GM18873 (cell line): ENCODE measurements around the gene TMEM132D.
"Not testable (repeated sequence)": the region's sequence is repeated elsewhere in the genome, so short reads cannot be mapped to it uniquely, and the experiment has no call there.

Experiments used
- ATAC-seq: cut with Tn5 transposase; IDR thresholded peaks from one replicate; pipeline ENCODE4 v1.9.1; 2021; ENCODE audit warnings: mild to moderate bottlenecking, moderate library complexity, moderate number of reproducible peaks; ENCODE audit not compliant: unreplicated experiment, low FRiP score

The TMEM132D gene

DNA sequence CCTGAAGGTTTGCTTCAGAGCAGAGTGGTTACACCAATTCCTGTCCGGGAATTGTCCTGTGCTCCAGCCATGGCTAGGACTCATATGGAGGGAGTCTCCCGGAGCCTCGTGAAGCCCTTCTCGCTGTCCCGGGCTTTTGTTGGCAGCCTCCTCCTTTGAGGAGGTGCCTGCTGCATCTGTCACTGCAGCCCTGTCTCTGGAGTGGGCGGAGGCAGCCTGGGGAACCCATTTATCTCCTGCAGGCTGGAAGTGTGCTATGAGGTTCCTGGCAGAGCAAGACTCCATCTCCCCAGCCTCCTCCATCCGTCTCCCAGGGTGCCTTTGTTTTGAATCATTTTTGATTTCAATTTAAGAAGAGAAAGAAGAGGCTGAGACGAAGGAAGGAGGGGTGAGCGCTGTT is 695.3 kb downstream of the TMEM132D start:
- no peak for ATAC-seq

DNA sequence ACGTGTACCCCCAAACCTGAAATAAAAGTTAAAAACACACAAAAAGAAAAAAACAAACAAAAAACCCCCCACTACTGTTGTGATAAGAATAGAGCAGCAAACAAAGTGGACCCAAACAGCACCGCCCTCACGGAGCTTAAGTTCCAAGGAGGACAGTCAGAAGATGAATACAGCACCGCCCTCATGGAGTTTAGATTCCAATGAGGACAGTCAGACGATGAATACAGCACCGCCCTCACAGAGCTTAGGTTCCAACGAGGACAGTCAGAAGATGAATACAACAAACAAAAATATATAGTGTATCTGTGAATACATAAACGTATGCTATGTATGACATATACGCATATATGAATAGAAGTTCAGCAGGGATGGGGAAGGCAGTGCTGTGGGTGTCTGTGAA is 696.7 kb downstream of the TMEM132D start:
- no peak for ATAC-seq

GRCh38 chr12:129203456-129203855 is 700.4 kb downstream of the TMEM132D start:
- ATAC-seq = no peak

DNA sequence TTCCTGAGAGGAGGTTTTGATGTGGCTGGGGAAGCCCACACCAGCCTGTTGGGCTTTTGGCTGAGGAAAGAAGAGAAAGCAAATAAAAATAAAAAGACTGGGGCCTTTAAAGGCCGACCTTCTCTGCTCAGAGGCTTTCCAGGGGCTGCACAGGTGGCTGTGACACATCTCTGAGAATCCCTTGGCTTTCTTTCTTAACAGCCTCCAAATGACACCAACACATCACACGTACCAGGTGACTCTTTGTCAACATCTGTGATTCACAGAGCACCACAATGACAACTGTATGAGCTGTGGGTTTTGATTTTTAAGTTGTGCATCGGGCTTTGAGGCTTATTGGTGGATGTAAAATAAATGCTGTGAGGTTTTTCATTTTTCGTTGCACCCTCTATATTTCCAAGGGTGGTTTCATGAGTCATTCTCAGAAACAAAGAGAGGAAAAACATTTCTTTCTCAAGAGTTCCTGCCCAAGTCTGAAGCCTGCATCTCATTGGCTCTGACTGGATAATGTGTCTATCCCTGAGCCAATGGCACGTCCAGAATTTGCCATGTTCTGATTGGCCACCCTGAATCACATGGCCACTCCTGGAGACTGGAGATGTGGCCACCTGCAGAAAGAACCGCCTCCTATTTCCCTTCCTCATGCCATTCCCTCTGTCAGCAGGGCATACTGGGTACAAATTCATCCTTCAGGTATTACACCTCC is 701.6 kb downstream of the TMEM132D start:
- no peak for ATAC-seq

DNA sequence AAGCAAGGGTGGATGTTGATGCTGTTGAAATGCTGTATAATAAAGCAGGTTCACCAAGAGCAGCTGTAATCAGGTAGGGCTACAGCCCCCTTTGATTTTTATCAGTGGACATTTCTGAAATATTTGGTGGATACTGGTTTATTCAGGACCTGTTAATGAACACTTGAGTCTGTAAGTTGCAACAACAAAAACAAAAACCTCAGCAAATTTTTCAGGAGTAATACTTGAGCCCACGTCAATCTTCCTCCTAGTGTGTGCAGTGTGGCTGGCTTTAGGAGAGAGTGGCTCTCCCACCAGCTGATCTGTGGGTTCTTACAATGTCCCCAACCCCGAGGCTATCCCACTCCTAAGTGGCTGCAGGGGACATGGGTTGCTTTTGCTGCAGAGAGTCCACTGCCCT is 702.8 kb downstream of the TMEM132D start:
- ATAC-seq = no peak

GRCh38 chr12:129200576-129200975 is 703.2 kb downstream of the TMEM132D start:
- ATAC-seq = no peak

GRCh38 chr12:129196927-129197326 is 706.9 kb downstream of the TMEM132D start:
- no peak for ATAC-seq

GRCh38 chr12:129195081-129195480 is 708.7 kb downstream of the TMEM132D start:
- ATAC-seq = no peak

- ATAC-seq = no peak
Observed at GRCh38 chr12:129193263-129193871, 710.5 kb downstream of the TMEM132D start.

GRCh38 chr12:129190827-129191226 is 713.0 kb downstream of the TMEM132D start:
- ATAC-seq = no peak

- ATAC-seq = not testable (repeated sequence)
Observed at GRCh38 chr12:129189879-129190278, 713.9 kb downstream of the TMEM132D start.

- ATAC-seq = no peak
Observed at GRCh38 chr12:129186952-129187351, 716.9 kb downstream of the TMEM132D start.

DNA sequence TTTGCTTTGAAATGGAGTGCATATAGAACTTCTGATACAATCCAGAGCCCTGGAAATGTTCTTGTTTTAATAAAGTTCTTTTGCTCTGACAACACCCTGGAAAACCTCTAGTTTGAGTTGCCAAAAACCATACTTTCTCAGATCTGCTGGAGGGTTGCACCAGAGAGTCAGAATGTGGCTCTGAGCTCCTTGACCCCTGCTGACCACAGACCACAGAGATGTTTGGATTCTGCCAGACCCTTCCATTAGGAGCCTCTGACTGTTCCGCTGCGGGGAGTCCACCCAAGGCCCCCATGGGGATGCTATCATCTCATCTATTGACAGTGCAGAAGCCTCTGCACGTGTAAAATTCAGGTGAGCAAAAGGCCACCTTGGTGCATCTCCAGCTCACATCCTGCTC is 718.0 kb downstream of the TMEM132D start:
- no peak for ATAC-seq

DNA sequence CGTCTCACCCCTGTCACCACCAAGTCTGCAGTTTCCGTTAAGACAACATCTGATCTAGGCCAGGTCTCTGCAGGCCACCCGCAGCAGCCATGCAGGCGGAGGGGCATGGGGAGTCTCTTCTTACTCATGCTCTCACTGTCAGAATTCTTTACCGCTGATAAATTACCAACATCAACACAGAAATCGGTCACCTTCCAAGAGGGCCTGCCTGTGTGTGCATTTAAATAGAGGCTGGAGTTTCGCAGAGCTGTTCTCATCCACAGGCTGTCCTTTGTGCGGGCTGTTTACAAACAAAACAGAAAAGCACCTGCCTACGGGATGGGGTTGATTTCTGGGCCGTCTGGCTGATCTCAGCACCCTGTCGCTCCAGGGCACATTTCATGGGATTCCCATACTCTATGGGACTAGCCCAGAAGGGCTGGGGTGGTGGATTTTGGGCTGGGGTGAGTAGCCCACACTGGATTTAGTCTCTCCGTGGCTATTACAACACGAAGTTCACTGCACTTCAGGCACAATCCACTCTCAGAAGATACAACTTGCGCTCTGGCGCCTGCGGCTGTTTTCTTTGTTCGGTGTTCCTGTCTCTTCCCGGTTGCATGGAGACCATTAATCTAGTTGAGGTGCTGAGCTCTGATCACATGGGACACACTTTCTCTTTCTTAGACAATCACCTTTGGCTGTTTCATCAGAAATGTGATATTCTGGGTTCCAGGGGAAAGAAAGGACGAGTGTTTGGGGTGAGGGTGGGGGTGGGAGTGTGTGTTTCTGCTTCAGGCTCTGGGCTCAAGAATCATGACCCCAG is 719.5 kb downstream of the TMEM132D start:
- no peak for ATAC-seq

- ATAC-seq = no peak
Observed at GRCh38 chr12:129179941-129180553, 723.8 kb downstream of the TMEM132D start.

DNA sequence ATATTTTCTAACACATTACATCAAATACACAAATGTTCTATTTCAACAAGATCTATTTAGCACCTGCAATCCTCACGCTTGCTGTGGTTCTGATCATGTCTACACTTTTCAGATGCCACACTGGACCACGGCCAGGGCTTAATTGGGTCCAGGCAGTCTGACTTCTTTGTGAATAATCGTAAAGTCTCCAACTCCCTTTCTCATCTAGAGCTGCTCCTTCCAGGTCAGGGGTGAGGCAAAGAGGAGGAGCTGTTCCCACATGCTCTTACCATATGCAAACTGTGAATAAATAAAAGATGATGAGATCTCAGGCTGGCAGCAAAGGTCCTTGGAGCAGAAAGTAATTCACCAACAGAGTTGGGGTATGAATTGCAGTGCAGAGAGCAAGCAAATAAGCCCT is 733.9 kb downstream of the TMEM132D start:
- no peak for ATAC-seq

DNA sequence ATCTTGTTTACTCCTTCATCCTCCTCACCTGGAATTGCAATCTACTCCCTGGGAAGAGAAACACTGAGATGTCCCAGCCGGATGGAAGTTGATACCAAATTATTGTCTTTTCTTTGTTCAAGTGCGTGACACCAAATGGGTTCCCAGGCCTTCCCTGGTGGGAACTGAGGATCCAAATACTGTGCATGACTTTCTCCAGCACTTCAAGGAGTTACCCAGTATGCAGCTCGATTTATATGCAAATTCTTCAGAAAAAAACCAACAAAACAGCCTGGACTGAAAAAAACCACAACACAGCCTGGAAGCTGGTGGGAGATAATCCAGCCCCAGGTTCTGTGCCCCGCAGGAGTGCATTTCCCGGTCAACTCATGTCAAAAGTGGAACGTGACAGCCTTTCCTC is 740.0 kb downstream of the TMEM132D start:
- ATAC-seq = no peak

- ATAC-seq = no peak
Observed at GRCh38 chr12:129163461-129163860, 740.4 kb downstream of the TMEM132D start.

DNA sequence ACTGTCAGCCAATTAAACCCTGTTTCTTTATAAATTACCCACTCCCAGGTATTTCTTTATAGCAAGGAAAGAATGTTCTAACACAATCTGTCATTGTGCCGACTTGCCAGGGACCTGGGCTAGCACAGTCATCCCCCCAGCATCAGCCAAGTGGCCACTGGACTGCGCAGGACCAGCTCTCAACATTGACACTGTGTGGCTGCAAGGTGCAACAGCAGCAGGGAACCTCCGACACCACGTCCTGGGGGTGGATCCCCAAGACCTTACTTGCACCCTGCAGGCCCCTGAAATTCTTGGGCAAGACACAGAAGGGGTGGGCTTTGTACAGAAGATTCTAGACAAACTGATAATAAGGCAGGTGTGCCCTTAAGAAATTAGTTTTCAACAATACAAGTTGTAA is 741.0 kb downstream of the TMEM132D start:
- ATAC-seq = no peak

- ATAC-seq = no peak
Observed at GRCh38 chr12:129161511-129161910, 742.3 kb downstream of the TMEM132D start.

- ATAC-seq = no peak
Observed at GRCh38 chr12:129160282-129160681, 743.5 kb downstream of the TMEM132D start.
